HL-60 (cell line): ENCODE results near the gene KIAA0825.

Experiments used
- CTCF ChIP-seq: IDR thresholded peaks from one replicate; pipeline ENCODE4 v1.5.1; 2011; ENCODE audit warnings: low read length, control low read depth, inconsistent platforms; ENCODE audit not compliant: insufficient read depth
- POLR2AphosphoS5 ChIP-seq: IDR thresholded peaks from 2 replicates; pipeline ENCODE4 v1.6.1; 2012; ENCODE audit warnings: low read depth

DNA sequence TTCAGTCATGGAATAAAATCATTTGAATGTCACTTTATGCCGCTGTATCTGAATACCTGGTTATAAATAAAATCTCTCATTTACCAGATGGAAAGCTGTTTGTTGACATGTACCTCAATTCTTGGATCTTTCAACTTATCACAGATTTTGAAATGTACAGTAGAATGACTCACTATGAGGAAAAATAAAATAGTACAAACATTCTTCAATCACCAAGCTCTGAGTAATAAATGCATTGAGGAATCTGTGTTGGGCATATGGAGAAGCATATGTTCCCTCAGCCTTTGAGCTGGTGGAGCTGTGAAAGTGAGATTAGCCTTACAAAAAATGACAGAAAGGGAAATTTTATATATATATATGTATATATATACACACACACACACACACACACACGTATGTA, 175.4 kb downstream of the KIAA0825 start:
- TF ChIP-seq CTCF: no peak
- TF ChIP-seq POLR2AphosphoS5: no peak
